ENCODE measurements around the gene C12orf76. TPM values are rescaled to one million over a fixed set of nuclear protein-coding genes. Genes with fewer than 3 reads are reported as not detected.

Gene C12orf76
- total and polyA plus RNA-seq, 2 of the 13 experiments (the other 11 are each of a cell fraction or from before 2014, with no cell fraction given) = 15.8 to 38.4 TPM

DNA sequence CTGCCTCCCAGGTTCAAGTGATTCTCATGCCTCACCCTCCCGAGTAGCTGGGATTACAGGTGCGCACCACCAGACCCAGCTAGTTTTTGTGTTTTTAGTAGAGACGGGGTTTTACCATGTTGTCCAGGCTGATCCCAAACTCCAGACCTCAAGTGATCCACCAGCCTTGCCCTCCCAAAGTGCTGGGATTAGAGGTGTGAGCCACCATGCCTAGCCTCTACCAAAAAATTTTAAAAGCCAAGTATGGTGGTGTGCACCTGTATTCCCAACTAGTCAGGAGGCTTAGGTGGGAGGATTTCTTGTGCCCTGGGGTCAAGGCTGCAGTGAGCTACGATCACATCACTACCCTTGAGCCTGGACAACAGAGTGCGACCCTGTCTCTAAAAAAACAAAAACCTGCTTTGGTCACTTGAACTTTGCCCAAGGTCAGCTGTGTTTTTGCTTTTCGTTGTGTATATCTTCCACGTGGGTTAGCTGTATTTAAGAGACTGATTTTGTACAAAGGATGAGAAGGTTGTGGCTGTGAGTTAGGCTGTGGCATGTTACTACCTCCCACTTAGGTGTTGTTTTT, 12.7 kb downstream of the C12orf76 start (continued):
- TF ChIP-seq FOXP4 (CRISPR knock-in tag; IDR thresholded peaks at IDR 0.05) (peak; percentile 90), NFKBIZ (CRISPR knock-in tag; IDR thresholded peaks at IDR 0.05) (no peak), RORA (CRISPR knock-in tag; IDR thresholded peaks at IDR 0.05) (no peak), ZNF274 (CRISPR knock-in tag; IDR thresholded peaks at IDR 0.05) (no peak), ZBTB7B (CRISPR knock-in tag; IDR thresholded peaks at IDR 0.05) (0 out of 2 replicates have a peak, but pooled peaks have one; percentile 19), ZNF724P (CRISPR knock-in tag; IDR thresholded peaks at IDR 0.05; ENCODE audit: borderline replicate concordance) (no peak), ZSCAN22 (CRISPR knock-in tag; IDR thresholded peaks at IDR 0.05) (no peak), ZNF7 (CRISPR knock-in tag; IDR thresholded peaks at IDR 0.05) (no peak), ZNF205 (CRISPR knock-in tag; IDR thresholded peaks at IDR 0.05) (no peak), NCOA1 (CRISPR knock-in tag; IDR thresholded peaks at IDR 0.05) (no peak), FOXO1 (CRISPR knock-in tag; IDR thresholded peaks at IDR 0.05) (peak; percentile 87), PBX2 (CRISPR knock-in tag; IDR thresholded peaks at IDR 0.05) (no peak), NFYC (CRISPR knock-in tag; IDR thresholded peaks at IDR 0.05) (no peak), MED13 (CRISPR knock-in tag; IDR thresholded peaks at IDR 0.05) (no peak), ZNF414 (CRISPR knock-in tag; IDR thresholded peaks at IDR 0.05) (peak; percentile 37; the same call in 1 of the 2 replicates), REL (CRISPR knock-in tag; conservative IDR thresholded peaks at IDR 0.05) (no peak), ZNF20 (CRISPR knock-in tag; IDR thresholded peaks at IDR 0.05) (no peak), SPEN (CRISPR knock-in tag; IDR thresholded peaks at IDR 0.05; ENCODE audit: low read depth) (peak; percentile 52; the same call in 1 of the 2 replicates), ZNF609 (CRISPR knock-in tag; IDR thresholded peaks at IDR 0.05; ENCODE audit: borderline replicate concordance) (peak; percentile 35; the same call in 1 of the 2 replicates)
- TF ChIP-seq, protein P1, sequence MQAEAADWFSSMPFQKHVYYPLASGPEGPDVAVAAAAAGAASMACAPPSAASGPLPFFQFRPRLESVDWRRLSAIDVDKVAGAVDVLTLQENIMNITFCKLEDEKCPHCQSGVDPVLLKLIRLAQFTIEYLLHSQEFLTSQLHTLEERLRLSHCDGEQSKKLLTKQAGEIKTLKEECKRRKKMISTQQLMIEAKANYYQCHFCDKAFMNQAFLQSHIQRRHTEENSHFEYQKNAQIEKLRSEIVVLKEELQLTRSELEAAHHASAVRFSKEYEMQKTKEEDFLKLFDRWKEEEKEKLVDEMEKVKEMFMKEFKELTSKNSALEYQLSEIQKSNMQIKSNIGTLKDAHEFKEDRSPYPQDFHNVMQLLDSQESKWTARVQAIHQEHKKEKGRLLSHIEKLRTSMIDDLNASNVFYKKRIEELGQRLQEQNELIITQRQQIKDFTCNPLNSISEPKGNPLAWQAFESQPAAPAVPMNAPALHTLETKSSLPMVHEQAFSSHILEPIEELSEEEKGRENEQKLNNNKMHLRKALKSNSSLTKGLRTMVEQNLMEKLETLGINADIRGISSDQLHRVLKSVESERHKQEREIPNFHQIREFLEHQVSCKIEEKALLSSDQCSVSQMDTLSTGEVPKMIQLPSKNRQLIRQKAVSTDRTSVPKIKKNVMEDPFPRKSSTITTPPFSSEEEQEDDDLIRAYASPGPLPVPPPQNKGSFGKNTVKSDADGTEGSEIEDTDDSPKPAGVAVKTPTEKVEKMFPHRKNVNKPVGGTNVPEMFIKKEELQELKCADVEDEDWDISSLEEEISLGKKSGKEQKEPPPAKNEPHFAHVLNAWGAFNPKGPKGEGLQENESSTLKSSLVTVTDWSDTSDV (CRISPR knock-in tag; IDR thresholded peaks at IDR 0.05) = no peak

Data from HepG2 (cell line).